ENCODE results near the gene BCAP31.
"Not testable (repeated sequence)": the region's sequence is repeated elsewhere in the genome, so short reads cannot be mapped to it uniquely, and the experiment has no call there.

BCAP31 gene

DNA sequence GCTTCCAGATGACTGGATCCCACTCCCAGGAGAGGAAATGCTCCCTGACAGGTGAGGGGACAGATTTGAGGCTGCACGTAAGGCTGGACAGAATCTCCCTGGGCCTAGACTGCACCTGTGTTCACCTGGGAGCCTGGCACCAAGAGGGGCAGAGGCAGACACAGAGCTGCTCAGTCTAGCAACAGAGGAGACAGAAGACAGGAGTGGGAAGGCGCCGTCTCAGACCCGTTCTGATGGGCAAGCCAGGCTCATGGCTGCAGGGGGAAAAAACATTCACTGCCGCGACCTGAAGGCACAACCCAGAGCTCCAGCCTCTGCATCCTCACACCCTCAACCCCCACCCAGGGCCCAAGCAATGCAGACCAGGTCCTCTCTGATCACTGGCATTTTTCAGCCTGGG is 16.8 kb downstream of the BCAP31 start:
- no peak for DNase-seq

DNA sequence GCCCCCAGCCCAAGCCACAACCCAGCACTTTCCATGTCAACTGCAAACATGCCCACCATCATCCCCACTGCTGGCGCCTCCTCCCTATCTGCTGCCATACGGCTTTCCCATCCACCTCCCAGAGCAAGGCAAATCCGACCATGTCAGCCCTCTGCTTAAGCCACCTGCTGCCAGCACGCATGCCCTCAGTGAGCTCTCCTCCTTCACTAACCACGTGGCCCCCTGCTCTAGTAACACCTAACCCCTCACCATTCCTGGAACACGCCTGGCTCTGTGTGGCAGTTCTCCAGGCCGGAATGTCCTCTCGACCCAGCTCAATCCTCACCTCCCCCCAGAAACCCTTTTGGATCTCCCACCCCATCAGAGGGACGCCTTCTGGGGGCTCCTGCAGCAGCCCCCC is 17.4 kb downstream of the BCAP31 start:
- no peak for DNase-seq

DNA sequence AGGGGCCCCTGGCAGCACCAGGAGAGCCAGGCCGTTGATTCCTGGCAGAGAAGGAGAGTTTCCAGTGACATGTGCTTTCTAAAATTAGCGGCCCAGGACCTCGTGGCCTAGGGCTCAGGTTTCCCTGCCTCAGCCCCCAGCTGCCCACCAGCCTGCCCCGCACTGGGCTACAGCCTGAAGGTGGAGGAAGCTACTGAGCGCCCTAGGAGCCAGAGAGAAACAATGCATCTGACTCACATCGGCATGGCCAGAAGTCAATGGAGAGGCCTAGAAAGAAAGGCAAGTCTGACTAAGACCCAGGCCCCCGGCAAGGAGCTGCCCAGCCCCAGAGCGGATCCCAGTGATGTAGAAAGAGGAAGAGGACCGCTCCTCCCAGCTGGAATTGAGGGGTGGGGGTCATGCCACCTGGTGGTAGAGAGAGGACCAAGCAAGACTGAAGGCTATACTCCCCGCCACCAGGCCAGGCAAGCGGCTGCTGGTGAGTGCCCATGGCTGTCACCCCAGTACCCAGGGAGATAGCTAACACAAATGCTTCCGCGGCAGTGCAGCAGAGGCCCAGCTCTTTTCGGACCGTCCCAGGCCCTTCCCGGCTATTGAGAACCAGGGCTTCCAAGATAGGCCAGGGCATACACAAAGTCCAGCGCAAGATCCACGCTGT is 18.7 kb downstream of the BCAP31 start:
- not testable (repeated sequence) for DNase-seq

DNA sequence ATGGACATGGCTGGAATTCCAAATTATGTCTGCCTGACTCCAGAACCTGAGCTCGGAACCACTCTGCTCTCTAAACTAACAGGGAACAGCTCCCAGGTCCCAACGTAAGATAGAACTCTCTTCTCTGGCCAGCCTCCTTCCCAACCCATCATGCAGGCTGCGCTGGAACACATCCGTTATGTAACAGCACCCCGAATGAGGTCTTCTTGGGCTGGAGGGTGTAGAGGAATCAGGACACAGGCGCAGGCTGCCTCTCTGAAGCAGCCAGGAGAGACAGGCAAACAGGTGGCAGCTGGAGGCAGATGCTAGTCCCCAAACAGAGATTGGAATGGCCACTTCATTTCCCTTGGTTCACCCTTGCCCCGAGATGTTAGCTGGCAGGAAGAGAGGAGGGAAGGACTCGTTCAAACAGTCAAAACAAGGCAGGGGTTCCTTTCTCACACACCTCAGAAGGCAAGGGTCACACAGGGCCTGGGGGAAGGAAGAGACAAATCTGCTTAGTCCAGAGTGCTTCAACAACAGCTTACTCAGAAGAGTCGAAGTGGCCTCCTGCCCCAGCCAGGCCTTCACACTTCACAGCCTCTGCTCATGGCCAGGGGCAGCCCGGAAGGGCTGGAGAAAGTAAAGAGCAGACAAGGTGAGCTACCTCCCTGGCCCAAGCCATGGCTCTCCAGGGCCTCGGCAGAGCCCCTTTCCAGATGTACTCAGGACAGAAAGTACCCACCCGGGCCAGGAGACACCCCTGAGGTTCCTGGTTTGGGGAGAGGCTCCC is 19.4 kb downstream of the BCAP31 start:
- DNase-seq: not testable (repeated sequence)

DNA sequence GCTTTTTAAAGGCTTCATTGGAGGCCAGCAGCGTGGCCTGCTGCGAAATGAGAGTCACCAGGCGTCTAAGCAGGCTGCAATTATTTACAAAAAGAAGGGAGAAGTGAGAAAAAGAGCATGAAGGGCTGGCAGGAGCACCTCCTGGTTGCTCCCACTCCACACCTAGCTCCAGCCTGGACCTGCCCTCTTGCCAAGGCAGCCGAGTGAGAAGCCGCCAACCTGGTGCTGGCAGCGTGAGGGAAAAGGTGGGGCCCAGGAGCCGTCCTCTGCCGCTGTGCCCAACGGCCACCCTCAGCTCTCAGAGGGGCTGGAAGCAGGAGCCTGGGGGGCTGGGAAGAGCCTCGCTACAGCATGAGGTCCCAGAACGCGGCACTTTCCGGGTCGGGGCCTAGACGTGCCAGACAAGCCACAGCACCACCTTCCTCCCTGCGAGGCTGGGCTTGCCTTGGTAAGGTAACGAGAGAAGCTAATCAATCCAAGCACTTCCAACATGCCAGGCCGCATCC is 20.1 kb downstream of the BCAP31 start:
- DNase-seq: no peak

DNA sequence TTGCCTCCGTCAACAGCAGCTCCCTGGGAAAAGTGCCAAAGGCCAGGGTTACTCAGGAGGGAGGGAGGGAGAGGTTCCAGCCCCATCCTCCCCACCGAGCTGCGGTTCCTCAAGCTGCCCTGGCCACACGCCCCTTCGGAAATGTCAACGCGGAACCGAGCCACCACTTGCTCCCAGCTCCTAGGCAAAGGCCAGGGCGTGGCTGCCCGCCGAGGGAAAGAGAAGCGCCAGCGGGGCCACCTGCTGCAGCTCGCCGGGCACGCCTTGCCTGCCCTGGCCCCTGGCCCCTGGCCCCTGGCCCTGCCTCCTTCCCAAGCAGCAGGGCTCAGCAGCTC is 21.2 kb downstream of the BCAP31 start:
- no peak for DNase-seq

DNA sequence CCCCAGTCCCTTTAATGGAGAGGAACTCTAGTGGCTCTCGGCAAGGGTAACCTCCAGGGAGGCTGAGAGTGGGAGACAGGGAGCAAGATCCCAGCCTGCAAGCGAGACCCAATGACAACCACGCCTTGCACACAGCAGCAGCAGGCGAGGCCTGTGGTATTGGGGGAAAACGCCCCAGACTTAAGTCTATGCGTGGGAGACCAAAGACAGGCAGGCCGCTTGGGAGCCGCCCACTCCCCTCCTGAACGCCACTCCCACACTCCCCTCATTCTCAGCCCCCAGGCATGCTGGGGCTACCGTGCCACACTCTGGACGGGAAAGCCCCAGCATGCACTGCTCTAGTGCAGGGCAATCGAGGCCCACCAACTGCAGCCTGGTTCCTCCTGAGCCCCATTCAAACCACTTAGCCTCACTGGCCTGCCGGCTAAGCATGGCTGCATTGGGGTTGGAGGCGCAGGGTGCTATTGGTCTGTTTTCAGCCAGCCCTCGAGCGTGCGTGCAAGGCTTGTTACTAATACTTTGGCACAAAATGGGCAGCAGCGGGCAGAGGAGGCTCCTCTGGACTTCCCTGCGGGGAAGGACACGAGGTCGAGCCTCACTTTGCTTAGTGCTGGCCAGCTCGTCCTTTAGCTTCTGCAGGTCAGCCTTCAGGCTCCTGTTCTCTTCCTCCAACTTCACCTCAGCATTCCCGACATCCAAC is 21.7 kb downstream of the BCAP31 start:
- no peak for DNase-seq

DNA sequence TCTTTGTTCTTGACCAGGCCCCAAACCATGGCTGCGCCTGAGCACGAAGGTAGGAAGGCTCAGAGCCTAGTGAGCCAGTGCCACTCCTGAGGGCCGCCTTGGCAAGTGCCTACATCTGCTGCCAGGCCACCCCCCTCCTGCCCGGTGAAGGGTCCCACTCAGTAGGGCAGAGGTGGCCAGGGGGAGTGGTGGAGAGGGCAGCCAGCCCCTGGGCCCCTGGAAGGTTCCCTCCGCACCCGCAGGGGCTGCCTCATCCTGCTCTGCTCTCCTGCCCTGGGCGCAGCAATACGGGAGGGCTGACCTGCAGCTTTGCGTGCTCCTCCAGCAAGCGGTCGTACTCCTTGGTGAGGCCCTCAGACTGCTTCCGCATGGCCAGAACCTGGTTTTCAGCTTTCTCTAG is 22.5 kb downstream of the BCAP31 start:
- DNase-seq: no peak

DNA sequence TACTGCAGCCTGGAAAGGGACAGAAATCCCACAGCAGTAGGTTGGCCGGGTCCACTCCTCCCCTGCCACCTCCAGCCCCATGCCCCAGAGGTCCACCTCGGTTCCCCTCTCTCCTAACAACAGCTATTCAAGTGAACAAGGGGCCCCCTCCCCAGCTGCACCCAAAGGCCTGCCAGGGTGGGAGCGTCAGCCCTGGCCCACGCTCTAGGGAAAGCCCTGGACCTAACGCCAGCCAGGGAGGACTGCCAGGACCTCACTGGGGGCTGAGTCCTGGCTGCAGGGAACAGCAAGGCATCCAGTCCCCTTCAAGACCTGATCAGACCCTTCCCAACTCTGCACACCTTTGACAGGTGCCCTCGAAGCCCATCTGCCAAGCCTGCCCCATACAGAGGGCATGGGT is 23.2 kb downstream of the BCAP31 start:
- DNase-seq: no peak

DNA sequence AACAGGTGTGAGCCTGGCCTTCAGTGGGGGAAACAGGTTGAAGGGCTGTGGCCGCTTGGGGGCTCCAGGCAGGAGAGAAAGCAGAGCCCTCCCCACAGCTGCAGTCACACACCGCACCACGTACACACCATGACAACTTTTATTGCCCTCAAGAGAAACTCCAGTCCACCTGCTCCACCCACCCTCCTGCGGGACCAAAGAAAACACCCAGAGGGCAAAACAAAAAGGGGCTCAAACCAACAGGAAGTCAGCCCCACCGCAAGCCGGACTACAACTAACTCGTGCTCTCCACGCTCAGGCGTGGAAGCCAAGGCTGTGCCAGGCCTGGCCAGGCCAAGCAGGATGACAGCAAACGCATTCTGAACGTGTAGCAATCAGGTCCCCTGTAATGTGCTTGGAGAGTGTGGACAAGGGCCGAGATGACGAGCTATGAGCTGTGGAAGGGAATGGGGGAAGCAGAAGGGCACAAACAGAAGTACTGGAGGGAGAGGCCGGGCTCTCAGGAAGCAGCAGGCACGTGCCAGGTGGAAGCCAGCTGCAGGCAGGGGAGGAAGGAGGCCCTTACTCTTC is 23.7 kb downstream of the BCAP31 start:
- DNase-seq: no peak

DNA sequence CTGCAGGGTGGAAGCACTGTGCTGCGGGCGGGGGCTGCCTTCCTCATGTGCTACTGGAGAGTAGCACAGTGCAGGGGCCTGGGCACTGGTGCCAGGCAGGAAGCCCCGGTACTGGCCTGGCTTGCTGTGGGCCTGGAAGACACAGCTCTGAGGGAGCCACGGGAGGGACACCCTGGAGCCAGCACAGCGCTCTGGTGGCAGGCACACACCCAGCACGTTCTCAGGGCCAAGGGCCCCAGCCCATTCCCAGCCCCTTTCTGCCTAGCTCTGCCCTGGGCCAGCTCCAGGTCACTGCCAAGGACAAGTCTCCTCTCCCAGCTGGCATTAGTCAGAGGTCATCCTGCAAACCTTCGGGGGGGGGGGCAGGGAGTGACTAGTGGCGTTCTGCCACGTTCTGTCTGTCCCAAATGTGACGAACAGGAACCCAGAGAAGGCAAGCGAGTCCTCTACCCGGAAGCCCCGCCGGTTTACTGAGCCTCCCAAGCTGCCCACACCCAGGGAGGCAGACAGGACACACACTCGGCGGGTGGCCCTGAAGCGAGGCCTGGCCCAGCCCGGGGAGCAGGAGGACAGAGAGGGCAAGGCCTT is 24.3 kb downstream of the BCAP31 start:
- DNase-seq: not testable (repeated sequence)

DNA sequence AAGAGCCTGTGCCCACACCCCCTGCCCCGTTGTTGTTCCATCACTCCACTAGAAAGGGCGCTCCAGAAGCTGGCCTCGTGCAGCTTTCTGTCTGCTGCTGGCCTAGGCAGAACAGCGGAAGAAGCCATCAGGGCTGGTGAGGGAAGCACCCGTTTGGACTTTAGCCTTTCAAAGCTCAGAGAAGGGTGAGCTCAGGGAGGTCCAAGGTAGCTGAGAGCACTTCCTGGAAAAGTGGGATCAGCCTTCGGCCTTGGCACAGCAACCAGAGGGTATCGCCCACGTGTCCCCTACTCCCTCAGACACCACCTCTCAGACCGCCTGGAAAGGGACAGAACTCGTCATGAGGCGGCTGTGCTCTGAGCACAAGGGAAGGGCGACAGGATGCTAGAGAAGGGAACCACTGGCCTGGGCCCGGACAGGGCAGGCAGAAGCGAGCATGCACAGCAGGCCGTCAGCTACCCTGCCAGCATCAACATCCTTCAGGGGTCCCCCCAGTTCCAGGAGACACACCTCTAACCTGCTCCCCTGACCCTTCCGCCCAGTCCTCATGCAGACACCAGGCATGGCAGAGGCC is 24.9 kb downstream of the BCAP31 start:
- not testable (repeated sequence) for DNase-seq

DNA sequence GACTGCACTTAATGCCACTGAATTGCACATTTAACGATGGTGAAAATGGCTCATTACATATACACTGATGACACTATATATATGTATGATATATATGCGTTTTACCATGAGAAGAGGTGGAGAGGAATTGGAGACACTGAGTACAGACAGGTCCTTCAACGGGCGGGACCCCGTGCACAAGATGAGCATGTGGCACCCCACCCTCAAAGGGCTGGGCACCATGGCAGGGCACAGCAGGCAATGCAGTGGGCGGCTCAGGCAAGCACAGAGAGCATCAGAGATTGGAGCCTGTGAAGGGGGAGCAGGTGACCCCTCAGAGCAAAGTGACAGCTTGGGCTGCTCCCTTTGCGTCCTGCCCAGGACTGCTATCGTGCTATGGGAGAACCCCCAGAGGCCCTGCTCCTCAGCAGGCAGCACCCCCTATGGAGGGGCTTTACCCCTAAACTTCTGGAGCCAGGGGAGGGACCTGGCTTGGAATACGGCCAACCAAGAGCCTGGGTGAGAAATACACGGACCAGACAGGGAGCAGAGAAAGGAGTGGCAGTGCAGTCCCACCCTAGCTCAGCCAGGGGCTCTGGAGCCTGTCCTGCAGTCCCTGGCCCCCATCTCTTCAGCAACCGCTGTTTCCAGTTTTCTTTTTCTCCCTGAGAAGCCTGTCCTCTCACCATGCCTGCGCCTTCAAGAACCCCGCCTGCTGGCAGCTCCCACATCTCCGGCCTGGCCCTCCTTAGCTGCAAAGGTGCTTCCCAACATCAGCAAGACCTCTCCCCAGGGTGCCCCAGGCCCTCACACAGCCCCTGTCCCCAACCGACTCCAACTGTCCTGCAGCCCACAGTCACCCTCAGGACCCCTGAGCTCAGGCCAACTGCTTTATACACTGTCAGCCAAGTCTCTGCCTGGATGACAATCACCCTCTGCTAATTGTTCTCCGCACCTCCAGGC is 26.0 kb downstream of the BCAP31 start:
- no peak for DNase-seq

DNA sequence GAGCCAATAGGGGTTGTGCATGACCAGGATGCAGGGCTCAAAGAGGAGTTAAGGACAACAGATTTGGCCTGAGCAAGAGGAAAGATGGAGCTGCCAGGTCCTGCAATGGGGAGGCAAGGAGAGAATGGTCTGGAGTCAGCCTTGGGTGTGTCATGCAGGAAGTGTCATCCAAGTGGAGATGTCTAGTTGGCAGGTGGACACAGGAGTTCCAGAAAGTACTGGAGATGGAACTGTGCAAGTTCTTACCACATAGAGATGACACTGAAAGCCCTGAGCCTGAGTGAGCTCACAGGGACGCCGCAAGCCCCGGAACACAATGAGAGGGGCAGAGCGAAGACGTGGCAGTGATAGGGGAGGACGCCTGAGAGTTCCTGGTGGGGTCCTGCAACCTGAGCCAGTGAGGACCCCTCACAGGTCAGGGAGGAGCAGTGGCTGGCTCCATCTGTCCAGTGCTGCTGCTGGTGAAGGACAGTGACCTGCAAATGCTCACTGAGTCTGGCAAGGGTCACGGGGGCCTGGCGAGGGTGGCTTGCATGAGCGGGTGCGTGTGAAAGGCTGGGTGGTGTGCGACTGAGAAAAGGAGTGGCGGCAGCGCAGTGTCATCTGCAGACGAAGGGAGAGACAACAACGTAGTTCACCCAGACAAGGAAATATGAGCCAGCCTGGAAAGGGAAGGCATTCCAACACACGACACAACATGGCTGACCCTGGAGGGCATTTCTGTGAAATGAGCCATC is 27.0 kb downstream of the BCAP31 start:
- DNase-seq: not testable (repeated sequence)

DNA sequence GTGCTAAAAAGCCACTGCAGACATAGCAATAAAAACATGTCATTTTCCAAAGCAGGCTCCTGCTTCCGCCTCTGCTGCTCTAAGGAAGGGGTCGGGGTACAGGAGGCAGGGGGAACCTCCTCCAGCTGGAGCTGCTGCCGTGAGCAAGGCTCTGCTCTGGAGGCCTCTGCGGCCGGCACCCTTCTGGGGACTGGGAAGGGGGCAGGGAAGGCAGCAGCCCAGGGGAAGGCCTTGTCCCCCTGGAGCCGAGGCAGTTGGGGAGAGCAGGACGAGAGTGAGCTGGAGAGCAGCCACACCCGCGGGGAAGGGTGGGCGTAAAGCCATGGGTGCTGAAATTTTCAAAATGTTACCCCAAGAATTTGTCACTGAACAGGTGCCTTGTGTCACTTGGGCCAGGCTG is 27.6 kb downstream of the BCAP31 start:
- DNase-seq: not testable (repeated sequence)

DNA sequence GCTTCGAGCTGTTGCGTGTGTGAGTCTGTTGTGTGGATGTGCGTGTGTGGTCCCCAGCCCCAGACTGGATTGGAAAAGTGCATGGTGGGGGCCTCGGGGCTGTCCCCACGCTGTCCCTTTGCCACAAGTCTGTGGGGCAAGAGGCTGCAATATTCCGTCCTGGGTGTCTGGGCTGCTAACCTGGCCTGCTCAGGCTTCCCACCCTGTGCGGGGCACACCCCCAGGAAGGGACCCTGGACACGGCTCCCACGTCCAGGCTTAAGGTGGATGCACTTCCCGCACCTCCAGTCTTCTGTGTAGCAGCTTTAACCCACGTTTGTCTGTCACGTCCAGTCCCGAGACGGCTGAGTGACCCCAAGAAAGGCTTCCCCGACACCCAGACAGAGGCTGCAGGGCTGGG is 28.1 kb downstream of the BCAP31 start:
- no peak for DNase-seq

DNA sequence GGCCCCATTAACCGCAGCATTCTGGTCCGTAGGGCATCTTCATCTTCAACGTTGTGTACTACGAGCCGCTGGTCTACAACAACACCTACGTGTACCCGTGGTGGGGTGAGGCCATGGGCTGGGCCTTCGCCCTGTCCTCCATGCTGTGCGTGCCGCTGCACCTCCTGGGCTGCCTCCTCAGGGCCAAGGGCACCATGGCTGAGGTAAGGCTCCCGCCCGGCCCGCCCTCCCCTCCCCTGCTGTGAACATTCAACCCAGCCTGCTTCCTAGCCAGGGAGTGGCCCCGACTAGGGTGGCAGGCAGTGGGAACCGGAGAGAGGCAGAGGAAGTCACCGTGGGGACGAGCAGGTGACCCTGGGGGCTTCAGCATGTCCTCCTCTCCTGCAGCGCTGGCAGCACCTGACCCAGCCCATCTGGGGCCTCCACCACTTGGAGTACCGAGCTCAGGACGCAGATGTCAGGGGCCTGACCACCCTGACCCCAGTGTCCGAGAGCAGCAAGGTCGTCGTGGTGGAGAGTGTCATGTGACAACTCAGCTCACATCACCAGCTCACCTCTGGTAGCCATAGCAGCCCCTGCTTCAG is 29.4 kb downstream of the BCAP31 start:
- no peak for DNase-seq

DNA sequence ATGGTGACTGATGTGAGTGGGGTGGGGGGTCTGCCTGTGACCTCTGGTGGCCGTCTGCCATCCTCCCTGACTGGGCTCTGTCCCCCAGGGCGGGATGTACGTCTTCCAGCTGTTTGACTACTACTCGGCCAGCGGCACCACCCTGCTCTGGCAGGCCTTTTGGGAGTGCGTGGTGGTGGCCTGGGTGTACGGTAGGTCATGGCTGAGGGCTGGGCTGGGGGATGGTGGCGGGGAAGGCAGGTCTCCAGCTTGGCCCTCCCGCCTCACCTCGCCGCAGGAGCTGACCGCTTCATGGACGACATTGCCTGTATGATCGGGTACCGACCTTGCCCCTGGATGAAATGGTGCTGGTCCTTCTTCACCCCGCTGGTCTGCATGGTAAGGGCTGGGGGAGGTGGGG is 29.9 kb downstream of the BCAP31 start:
- not testable (repeated sequence) for DNase-seq

DNA sequence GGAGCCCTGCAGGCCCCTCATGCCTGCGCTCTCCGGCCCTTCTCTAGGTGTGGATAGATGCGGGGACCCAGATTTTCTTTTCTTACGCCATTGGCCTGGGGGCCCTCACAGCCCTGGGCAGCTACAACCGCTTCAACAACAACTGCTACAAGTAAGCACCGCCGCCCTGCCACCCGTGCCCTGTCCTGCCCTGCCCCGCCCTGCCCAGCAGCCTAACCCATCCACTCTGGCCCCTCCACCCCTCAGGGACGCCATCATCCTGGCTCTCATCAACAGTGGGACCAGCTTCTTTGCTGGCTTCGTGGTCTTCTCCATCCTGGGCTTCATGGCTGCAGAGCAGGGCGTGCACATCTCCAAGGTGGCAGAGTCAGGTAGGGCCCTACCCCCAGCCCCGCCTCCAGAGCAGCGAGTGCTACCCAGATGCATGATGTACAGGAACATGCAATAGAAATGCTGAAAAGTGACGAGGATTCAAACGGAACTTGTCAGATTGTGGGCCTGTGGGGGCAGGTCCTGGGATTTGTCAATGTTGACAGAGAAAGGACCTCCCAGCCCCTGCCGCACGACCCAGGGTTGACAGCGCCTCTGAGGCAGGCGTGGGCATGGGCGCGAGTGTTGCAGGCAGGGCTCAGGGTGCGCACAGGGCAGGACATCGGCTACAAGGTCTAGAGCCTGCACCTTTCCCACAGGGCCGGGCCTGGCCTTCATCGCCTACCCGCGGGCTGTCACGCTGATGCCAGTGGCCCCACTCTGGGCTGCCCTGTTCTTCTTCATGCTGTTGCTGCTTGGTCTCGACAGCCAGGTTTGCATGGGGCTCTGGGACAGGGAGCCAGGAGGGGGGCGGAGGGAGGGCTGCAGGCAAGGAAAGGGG is 30.7 kb downstream of the BCAP31 start:
- no peak for DNase-seq
